Activated T-cell treated with anti-CD3 and anti-CD28 coated beads, Interleukin-2, amount 50 U/mL, for 1 hour (primary cell): ENCODE results near the gene RCC2.

Experiments used
- DNase-seq: peaks from one replicate; pipeline ENCODE4 v3.0.0-alpha.2; 2020

RCC2 gene

DNA sequence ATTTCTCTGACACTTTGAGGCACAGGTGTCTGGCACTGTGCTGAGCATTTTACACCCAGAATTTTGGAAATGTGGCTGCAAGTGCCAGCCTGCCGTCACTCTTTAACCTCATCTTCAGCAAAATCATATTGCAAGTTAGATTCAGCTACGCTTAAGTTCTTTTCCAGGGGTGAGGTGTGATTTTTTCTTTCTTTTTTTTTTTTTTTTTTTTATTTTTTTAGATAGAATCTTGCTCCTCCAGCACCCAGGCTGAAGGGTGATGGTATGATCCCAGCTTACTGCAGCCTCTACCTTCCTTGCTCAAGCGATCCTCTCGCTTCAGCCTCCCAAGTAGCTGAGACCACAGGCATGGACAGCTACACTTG, 2.5 kb upstream of the RCC2 start:
- DNase-seq, result no peak

- DNase-seq, result no peak
Observed at GRCh38 chr1:17441265-17441992, 2.0 kb upstream of the RCC2 start.

- no peak for DNase-seq
Observed at GRCh38 chr1:17440827-17441168, 1.3 kb upstream of the RCC2 start.

GRCh38 chr1:17440074-17440826, 773 bp upstream of the RCC2 start:
- DNase-seq, result no peak

DNA sequence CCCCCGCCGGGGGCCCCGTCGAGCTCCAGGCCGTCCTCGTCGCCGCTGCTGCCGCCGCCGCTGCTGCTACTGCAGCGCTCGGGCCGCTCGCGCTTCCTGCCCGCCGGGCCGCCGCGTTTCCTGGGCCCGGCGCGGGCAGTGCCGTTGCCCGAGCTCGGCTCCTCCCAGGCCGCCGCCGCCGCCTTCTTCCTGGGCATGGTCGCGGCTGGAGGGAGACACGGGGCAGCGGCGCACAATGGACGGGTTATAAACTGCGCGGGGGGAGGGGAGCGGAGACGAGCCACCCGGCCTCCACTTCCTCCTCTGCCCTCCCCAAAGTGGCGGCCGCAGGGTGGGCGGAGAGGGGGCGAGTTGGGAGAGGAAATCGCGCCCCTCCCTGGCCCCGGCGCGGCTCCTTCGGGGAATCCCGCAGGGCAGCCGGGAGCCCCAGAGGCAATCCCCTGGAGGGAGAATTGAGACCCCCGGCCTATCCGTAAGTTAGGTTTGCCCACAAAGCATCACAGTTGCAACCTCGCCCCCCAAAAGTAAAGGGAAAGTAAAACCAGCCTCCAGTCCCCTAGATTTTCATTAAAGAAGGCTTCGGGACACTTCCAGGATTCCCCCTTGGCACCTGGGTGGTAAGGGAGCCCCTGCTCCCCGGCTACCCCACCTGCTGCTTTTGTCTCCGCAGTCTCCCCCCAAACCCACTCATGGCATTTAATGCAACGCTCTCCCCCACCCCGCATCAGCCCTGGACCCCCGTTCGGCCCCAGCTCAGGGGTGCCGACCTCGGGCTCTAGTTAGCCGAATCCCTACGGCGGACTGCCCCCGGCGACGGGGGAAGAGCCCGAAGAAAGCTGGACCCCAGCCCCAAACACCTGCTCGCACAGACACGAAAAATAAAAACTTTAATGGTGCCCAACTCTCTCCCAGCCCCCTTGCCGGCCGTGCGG, 893 bp downstream of the RCC2 start:
- DNase-seq, result peak; percentile 63

DNA sequence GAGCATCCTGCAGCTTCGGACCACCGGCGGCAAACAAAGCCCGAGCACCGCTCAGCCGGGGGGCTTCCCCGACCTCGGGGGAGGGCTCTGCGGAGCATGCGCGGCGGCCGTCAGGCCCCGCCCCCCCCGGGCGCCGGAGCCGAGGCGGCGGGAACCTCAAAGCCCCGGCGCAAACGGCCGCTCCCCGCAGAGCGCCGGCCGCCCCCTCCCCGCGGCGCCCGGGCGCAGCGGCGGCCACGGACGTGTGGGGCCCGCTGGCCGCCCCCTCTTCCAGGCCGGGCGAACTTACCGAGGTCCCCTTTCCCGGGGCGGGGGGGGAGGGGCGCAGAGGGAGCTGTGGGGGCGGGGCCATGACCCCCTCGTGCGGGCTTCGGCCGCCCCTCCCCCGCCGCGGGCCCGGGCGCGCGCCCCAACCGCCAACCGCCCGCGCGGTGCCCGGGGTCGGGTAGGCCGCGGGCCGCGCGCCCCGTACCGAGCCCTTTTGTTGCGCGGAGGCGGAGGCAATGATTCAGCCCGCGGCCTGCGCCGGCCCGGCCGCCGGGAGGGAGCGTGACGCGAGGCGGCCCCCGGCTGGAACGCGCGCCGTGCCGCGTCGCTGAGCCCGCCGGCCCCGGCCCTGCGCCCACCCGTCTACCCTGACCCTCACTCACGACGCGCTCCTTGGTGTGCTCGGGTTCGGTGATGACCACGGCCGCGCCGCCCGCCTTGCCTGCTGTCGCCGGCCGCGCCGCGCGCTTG, 1.7 kb downstream of the RCC2 start:
- DNase-seq, result peak; percentile 74

- no peak for DNase-seq
Observed at GRCh38 chr1:17437260-17437579, 2.3 kb downstream of the RCC2 start.

GRCh38 chr1:17436380-17437174, 2.9 kb downstream of the RCC2 start:
- DNase-seq, result no peak

DNA sequence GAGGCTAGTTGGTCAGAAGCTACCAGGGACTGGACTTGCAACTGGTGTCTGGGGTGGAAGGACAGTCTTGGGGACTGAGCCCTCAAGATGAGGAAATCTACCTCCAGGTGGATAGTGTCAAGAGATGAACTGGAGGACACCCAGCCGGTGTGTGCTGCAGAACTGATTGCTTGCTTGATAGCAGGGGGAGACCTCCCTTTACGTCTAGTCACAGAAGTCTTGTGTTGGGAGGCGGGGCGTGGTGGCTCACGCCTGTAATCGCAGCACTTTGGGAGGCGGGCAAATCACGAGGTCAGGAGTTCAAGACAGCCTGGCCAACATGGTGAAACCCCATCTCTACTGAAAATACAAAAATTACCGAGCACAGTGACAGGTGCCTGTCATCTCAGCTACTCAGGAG, 4.9 kb downstream of the RCC2 start:
- no peak for DNase-seq

- no peak for DNase-seq
Observed at GRCh38 chr1:17434016-17434415, 5.5 kb downstream of the RCC2 start.

- DNase-seq, result no peak
Observed at GRCh38 chr1:17433261-17433660, 6.2 kb downstream of the RCC2 start.

DNA sequence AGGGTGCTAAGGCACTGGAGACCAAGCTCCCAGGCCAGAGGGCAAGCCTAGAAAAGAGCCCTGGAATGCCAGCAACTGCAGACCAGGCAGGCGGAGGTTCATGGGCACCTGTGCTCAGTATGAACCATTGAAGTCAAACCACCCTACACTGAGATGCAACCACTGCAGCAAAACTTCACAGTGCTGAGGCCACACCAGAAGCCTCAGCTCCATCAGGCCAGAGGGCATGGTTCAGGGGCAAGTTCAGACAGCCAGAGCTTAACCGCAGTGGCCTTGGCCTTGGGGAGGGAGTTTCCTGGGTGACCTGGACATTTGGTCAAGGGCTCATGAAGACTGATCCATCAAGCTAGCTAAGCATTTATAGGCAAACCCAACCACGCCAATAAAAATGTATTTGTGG, 7.1 kb downstream of the RCC2 start:
- no peak for DNase-seq

- DNase-seq, result no peak
Observed at GRCh38 chr1:17429183-17429582, 10.3 kb downstream of the RCC2 start.

DNA sequence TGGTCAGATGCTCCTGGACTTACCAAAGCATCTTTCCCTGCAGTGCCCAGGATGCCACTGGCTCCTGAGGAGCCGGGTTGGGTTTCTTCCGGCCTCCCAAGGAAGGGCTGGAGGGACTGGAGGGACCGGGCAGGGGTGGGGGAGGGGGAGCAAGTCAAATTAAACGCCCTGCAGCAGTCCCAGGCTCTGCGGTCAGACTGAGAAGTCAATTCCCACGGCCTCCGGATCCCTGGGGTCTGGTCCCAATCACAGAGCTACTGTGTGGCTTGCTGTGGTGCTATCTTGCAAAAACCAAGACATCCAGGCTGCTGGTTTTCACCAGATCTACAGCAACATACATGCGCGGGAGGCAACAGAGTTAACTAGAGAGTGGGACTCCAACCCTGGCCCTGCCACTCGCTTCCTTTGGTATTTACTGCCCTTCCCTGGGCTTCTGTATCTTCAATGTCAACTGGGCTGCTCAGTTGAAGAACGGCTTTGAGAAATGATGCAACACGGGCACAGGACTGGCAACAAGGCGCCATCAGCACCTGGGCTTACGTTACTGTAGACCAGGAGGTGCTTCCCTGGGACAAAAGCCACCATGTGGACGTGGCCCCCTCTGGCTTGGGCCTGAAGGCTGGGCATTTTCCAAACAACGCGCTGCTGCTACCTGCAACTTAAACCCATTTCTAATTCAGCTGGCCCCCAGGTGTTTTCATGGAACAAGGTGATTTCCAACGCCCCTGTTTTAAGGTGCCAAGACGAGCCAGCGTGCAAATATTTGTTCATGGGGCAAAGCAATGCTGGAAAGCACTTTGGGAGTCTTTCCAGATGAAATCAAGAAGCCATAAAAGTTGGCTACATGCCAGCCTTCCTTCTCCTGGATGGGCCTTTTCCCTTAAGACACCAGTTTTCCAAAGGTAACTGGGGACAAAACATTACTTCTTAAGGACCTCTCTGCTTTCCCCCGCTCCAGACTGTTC, 11.5 kb downstream of the RCC2 start:
- DNase-seq, result no peak

DNA sequence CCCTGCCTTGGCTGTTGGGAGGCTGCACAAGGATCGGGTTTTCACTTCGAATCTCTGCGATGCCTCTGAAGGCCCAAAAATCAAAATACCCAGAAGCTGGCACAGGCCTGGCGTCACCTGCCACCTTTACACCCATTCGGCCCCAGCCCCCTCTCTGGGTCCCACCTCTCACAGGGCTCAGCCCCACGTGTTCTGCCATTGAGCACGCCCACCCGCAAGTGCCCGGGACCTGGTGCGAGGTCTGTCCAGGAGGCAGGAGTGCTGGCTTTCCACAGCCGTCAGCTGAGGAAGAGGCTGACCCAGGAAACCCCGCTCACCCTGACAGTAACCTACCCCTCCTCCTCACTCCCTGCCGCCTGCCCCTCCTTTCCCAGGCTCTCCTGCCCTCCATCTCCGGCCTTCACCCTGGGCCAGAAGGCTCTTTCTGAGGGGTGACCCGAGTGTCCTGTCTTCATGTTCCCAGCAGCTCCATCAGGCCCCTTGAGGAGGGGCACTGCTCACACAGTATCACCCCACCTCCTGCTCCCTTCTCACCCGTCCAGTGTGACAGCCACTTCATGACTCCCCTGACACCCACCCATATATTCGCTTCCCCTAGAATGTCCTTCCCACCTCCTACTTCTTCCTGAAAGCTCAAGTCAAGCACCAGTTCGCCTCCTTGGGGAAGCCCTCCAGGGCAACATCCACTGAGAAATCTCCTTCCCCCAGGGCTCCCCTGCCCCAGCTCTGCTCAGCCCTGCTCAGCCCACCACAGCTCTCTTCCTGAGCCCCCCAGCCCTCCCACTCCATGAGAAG, 13.5 kb downstream of the RCC2 start:
- no peak for DNase-seq

DNA sequence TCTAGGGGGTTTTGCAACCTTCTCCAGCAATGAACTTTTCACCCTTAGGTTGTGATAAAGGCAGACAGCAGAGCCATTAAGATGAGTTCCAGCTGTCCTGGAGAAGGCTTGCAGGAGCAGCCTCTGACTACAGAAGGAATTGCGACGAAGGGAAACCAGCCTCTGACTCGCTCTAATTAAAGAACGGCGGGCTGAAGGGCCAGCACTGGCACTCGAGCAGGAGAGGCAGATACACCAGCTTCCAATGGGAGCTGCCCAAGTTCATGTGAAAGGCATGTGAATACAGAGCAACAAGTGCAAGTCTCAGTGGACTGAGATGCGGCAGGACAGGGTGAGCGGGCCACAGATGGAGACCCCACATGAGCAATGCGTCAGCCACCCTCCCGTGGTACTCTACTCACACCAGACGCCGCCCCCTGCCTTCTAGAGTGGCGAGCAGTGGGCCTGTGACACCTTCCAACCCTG, 15.7 kb downstream of the RCC2 start:
- DNase-seq, result no peak

- no peak for DNase-seq
Observed at GRCh38 chr1:17422461-17422860, 17.0 kb downstream of the RCC2 start.

DNA sequence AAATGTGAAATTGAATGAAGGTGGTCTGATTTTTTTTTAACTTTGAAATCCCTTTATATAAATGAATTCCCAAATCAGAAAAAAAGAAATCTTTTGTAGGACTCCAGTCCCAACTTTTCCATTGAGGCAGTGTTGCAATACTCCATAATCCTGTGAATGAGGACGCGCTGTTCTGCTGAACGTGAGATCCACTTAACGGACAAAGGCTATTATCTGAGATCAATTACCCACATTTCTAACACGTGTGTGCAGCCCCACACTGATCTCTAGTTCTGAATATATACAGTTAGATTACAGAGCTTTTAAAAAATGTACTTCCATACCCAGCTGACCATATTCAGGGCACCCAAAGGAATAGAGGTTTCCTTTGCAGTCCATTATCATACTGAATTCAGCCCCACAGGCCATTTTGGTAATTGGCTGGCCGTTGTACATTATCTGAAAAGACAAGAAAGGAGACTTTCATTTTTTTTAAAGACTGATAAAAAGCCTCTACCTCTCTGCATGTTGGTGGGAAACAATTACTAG, 19.0 kb downstream of the RCC2 start:
- no peak for DNase-seq

GRCh38 chr1:17419626-17420328, 19.7 kb downstream of the RCC2 start:
- peak; percentile 81 for DNase-seq
